RCC 7860 (cell line): ENCODE results near the gene TET3.

Experiments used
- DNase-seq: peaks from one replicate; pipeline ENCODE4 v3.0.0-alpha.2; 2015; ENCODE audit warnings: low spot score
- FAIRE-seq: peaks from 2 replicates; lab custom pipeline; 2012; peaks lifted over from hg19 to GRCh38; lab: Jason Lieb, UNC

Gene TET3

GRCh38 chr2:73963385-73964120 lies 21.2 kb upstream of the TET3 start:
- no peak for FAIRE-seq
- DNase-seq, result no peak

DNA sequence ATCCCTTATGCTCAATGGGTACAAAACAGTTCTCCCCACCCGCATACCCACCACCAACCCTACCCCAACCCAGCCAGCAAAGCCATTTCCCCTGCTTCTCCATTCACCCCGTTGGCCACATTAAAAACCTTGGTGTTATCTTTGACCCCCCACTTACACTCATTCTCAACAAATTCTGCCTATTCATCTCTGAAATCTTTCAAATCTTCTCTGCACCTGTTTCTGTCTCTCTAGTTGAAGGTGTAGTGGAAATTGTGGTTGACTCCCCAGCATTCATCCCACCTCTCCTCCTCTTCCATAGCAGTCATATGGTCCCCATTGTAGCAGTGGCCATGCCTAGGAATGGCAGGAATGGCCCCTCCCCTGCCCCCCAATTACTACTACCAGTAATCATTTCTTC lies 20.5 kb upstream of the TET3 start:
- DNase-seq, result no peak
- no peak for FAIRE-seq

- no peak for FAIRE-seq
- no peak for DNase-seq
Observed at GRCh38 chr2:73965053-73965452, 19.7 kb upstream of the TET3 start.

- no peak for DNase-seq
- FAIRE-seq, result no peak
Observed at GRCh38 chr2:73968357-73968937, 16.3 kb upstream of the TET3 start.

DNA sequence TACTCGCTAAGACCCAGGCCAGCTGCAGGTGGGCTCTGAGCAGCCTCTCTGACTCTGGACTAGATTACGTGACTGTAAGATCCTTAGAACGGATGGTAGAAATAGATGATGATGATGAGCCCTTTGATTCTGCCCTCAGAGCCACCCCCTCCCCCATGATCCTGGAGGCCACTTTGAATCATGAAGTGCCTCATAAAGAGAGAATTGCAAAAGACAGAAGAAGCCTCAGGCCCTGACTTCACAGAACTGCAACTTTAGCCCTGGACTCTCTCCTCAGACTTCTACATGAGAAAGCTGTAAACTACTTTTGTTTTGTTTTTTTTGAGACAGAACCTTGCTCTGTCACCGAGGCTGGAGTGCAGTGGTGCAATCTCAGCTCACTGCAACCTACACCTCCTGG lies 15.4 kb upstream of the TET3 start:
- DNase-seq (no peak), FAIRE-seq (no peak)

GRCh38 chr2:73970141-73970803 lies 14.4 kb upstream of the TET3 start:
- no peak for FAIRE-seq
- DNase-seq, result no peak

GRCh38 chr2:73970850-73971471 lies 13.7 kb upstream of the TET3 start:
- FAIRE-seq (no peak), DNase-seq (no peak)

- no peak for DNase-seq
- no peak for FAIRE-seq
Observed at GRCh38 chr2:73971722-73972121, 13.0 kb upstream of the TET3 start.

DNA sequence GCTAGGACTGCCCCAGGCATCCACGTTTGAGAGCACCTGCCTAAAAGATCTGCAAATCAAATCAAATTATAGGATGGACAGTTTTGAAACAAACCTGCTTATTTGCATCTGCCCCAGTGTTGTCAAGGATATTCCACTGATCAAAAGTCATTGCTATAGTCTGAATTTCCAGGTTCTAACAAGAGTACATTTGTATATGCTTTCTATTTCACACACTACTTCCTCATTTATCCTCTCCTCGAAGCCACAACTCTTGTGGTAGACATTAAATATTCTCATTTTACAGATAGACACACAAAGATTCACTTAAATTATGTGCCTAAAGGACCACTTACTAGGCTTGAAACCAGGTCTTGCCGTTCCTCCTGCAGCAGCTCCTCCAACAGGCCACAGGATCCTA lies 11.9 kb upstream of the TET3 start:
- no peak for FAIRE-seq

DNA sequence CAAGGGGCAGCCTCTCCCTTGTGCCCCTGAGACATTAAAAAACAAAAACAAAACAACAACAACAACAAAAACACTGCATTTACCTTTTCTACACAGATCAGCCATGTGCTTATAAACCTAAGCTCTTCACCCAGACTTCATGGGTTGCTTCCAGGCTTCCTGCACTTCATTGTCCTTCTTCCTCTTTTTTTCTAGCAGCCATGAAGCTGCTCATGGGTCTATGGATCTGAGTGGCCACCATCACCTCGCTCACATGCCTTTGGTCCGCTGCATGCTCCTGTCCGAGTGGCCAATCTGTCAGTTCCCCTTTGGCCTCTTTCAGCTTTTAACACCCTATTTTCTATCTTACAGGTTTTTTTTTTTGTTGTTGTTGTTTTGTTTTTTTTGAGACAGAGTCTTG lies 9.0 kb upstream of the TET3 start:
- no peak for DNase-seq
- FAIRE-seq, result no peak

More for the DNA sequence above, 11.9 kb upstream of the TET3 start:
- no peak for DNase-seq

- DNase-seq, result no peak
- FAIRE-seq, result no peak
Observed at GRCh38 chr2:73976803-73977202, 7.9 kb upstream of the TET3 start.

DNA sequence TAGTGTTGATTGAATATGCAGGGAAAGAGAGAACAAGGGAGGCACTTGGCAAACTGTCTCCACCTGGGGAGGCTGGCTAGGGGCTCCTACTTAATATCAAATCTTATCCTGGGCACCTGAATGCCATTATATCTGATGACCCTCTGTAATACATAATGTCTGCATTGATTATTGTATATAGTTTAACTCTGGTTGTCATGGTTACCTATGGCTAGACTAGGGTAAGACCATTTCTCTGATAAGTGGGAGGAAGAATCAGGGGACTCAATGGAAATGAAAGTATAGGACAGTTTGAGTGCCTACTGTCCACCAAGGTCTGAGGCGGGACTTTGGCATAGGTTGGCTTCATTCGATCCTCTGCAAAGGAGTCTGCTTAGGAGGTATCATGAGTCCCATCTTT lies 7.2 kb upstream of the TET3 start:
- FAIRE-seq (no peak), DNase-seq (no peak)

GRCh38 chr2:73979021-73979420 lies 5.7 kb upstream of the TET3 start:
- no peak for FAIRE-seq

GRCh38 chr2:73979686-73980085 lies 5.0 kb upstream of the TET3 start:
- FAIRE-seq (peak; percentile 45), DNase-seq (peak; percentile 73)

More at GRCh38 chr2:73979021-73979420, 5.7 kb upstream of the TET3 start:
- no peak for DNase-seq

DNA sequence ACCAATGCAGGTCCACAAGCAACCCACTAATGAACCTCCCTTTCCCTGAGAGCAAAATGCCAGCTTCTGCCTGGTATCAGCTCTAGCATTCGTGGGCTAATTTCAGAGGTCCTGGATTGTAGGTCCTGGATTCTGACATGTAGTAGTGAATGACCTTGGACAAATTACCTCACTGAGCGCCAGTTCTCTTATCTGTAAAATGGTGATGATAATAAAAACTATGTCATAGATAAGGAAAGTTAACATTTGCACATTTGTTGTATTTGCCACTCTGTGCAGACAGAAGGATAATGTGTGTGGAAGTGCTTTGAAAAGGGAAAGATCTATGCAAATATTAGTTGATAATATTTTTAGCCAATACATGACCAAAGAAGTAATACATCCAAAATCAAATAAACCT lies 4.1 kb upstream of the TET3 start:
- no peak for FAIRE-seq
- no peak for DNase-seq

GRCh38 chr2:73981081-73982001 lies 3.4 kb upstream of the TET3 start:
- DNase-seq (no peak), FAIRE-seq (no peak)

DNA sequence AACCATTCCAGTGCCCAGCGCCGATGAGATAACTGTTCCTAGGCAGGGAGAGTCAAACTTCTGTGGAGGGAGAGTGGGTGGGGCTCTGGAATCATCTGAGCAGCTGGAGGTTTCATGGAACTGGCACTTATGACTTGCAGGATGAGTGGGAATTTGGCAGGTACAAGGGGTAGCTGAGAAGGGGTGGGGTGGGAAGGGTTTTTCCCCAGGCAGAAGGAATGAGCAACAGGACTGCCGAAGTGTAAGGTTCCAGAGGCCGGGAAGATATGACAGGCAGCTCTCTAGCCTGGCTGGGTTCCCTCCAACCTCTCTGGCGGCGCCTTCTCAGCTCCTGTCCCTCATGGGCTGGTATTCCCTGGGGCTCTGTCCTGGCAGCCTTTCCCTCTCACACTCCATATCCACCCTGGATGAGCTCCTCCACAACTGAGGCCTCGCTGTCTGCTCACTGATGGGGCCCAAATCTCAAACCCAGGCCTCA lies 2.5 kb upstream of the TET3 start:
- no peak for FAIRE-seq
- DNase-seq, result no peak

DNA sequence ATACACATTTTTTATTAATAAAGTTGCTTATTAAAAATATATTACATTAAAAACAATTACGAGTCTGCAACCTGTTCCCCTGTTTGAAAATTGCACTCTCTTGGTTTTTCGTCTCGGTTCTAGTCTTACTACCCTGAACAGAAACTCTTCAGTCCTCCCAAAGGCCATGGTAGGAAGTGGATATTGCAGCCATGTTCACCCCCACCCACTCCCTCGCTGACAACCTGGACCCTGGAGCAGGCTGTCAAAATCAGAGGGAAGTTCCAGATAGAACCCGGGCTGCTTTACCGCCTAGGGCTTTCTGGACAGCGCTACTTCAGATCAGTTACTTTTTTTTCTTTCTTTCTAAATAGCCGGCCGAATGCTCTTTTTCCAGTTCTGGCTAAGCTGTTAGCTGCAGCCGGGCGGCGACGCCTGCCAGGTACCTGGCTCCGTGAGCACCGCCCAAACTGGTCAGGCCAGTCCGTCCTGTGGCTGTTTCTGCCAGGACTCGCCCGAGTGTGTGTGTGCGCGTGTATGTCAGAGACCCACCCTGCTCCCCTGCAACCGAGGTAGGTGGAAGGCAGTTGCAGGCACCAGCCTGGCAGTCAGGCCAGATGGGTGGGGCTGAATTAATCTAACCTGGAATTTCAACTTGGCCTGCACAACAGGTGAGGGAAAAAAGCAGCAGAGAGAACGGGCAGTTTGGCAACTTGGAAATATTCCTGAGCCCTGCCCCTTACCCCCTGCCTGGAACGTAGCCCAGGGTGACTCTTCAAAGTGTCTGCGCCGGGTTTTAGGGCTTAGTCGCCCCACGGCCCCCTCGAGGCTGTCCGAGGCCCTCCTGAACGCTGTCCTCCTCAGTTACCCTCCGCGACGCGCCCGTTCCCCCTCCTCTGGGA lies 1.1 kb upstream of the TET3 start:
- no peak for FAIRE-seq
- no peak for DNase-seq

DNA sequence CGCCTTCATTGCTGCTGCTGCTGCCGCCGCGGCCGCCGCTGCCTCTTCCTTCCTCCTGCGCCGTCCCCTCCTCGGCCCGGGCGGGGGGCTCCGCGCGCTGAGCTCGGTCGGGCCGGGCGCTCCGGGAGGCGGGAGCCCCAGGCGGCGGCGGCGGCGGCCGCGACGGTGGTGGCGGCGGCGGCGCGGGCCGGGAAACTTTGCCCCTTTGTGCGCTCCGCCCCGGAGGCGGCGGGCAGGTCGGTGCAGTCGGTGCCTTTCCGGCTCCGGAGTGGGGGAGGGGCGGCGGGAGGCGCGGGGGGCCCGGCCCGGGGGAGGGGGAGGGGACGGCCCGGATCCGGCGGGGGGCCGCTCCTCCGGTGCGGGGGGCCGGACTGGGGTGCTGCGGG lies 205 bp downstream of the TET3 start:
- DNase-seq, result no peak
- FAIRE-seq, result no peak
